ENCODE results near the gene GZMB.

DNA sequence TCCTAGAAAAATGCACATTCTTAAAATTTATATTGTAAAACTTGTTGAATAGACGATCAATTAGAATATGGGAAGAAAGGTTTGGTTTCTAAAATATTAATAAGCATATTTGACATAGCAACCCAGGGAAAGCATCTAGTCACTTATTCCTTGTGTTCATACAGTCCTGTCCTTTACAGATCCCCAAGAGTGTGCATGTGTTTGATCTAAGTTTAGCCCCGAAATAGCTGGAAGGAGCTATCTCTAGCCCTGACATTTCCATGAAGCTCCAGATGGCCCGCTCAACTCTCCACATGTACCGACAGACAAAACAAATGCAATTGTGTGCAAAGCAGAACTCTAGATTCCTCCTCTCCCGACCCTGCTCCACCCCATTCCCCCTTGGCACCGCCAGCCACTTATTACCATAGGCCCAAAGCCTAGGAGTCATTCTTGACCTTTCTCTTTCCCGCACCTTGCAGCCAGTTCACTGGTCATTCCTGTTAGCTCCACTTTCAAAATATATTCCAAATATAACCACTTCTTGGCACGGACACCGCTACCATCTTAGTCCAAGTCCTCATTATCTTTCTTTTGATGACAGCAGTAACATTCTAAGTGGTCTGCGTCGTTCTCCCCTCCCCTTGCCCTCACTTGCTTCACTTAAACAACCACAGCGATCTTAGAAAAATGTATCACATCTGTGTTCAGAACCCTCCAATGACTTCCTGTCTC, 45.4 kb upstream of the GZMB start:
- TF ChIP-seq EZH2 (IDR thresholded peaks at IDR 0.05) (no peak), EZH2phosphoT487 (IDR thresholded peaks at IDR 0.05) (no peak)
- TF ChIP-seq, protein P1, sequence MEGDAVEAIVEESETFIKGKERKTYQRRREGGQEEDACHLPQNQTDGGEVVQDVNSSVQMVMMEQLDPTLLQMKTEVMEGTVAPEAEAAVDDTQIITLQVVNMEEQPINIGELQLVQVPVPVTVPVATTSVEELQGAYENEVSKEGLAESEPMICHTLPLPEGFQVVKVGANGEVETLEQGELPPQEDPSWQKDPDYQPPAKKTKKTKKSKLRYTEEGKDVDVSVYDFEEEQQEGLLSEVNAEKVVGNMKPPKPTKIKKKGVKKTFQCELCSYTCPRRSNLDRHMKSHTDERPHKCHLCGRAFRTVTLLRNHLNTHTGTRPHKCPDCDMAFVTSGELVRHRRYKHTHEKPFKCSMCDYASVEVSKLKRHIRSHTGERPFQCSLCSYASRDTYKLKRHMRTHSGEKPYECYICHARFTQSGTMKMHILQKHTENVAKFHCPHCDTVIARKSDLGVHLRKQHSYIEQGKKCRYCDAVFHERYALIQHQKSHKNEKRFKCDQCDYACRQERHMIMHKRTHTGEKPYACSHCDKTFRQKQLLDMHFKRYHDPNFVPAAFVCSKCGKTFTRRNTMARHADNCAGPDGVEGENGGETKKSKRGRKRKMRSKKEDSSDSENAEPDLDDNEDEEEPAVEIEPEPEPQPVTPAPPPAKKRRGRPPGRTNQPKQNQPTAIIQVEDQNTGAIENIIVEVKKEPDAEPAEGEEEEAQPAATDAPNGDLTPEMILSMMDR (IDR thresholded peaks at IDR 0.05), result no peak
